ENCODE measurements around the gene CLPTM1L.

DNA sequence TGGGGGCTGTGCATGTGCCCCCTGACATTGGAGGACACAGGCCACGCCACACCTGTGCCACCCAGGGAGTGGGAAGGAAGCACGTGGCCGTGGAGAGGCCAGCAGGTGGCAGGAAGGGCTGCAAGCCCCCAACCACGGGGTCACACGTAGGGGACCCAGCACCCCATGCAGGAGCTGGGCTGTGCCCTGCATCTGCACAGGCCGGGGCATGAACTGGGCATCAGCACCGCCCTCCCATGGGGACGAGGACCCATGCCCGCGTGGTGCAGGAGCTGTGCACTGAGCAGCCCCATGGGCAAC, 13.8 kb upstream of the CLPTM1L start:
- TF ChIP-seq, protein P1, sequence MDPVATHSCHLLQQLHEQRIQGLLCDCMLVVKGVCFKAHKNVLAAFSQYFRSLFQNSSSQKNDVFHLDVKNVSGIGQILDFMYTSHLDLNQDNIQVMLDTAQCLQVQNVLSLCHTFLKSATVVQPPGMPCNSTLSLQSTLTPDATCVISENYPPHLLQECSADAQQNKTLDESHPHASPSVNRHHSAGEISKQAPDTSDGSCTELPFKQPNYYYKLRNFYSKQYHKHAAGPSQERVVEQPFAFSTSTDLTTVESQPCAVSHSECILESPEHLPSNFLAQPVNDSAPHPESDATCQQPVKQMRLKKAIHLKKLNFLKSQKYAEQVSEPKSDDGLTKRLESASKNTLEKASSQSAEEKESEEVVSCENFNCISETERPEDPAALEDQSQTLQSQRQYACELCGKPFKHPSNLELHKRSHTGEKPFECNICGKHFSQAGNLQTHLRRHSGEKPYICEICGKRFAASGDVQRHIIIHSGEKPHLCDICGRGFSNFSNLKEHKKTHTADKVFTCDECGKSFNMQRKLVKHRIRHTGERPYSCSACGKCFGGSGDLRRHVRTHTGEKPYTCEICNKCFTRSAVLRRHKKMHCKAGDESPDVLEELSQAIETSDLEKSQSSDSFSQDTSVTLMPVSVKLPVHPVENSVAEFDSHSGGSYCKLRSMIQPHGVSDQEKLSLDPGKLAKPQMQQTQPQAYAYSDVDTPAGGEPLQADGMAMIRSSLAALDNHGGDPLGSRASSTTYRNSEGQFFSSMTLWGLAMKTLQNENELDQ (tag by site-specific recombination; IDR thresholded peaks at IDR 0.05; ENCODE audit: low read depth) = no peak
- TF ChIP-seq ZNF623 (tag by site-specific recombination; IDR thresholded peaks at IDR 0.05) (no peak), ZBTB7A (tag by site-specific recombination; IDR thresholded peaks at IDR 0.05; ENCODE audit: low read depth) (no peak), ZNF510 (tag by site-specific recombination; IDR thresholded peaks at IDR 0.05; ENCODE audit: insufficient replicate concordance) (no peak), GLI4 (tag by site-specific recombination; IDR thresholded peaks at IDR 0.05) (no peak), ZNF366 (tag by site-specific recombination; conservative IDR thresholded peaks at IDR 0.05) (no peak), SP3 (tag by site-specific recombination; IDR thresholded peaks at IDR 0.05) (no peak), ZBTB8A (tag by site-specific recombination; IDR thresholded peaks at IDR 0.05) (no peak), ZNF544 (tag by site-specific recombination; IDR thresholded peaks at IDR 0.05) (no peak), ZNF792 (tag by site-specific recombination; IDR thresholded peaks at IDR 0.05) (no peak)
- TF ChIP-seq, protein P2, sequence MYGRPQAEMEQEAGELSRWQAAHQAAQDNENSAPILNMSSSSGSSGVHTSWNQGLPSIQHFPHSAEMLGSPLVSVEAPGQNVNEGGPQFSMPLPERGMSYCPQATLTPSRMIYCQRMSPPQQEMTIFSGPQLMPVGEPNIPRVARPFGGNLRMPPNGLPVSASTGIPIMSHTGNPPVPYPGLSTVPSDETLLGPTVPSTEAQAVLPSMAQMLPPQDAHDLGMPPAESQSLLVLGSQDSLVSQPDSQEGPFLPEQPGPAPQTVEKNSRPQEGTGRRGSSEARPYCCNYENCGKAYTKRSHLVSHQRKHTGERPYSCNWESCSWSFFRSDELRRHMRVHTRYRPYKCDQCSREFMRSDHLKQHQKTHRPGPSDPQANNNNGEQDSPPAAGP (tag by site-specific recombination; IDR thresholded peaks at IDR 0.05) = no peak
- TF ChIP-seq, protein P3, sequence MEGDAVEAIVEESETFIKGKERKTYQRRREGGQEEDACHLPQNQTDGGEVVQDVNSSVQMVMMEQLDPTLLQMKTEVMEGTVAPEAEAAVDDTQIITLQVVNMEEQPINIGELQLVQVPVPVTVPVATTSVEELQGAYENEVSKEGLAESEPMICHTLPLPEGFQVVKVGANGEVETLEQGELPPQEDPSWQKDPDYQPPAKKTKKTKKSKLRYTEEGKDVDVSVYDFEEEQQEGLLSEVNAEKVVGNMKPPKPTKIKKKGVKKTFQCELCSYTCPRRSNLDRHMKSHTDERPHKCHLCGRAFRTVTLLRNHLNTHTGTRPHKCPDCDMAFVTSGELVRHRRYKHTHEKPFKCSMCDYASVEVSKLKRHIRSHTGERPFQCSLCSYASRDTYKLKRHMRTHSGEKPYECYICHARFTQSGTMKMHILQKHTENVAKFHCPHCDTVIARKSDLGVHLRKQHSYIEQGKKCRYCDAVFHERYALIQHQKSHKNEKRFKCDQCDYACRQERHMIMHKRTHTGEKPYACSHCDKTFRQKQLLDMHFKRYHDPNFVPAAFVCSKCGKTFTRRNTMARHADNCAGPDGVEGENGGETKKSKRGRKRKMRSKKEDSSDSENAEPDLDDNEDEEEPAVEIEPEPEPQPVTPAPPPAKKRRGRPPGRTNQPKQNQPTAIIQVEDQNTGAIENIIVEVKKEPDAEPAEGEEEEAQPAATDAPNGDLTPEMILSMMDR (tag by site-specific recombination; IDR thresholded peaks at IDR 0.05) = no peak
- TF ChIP-seq, protein P4, sequence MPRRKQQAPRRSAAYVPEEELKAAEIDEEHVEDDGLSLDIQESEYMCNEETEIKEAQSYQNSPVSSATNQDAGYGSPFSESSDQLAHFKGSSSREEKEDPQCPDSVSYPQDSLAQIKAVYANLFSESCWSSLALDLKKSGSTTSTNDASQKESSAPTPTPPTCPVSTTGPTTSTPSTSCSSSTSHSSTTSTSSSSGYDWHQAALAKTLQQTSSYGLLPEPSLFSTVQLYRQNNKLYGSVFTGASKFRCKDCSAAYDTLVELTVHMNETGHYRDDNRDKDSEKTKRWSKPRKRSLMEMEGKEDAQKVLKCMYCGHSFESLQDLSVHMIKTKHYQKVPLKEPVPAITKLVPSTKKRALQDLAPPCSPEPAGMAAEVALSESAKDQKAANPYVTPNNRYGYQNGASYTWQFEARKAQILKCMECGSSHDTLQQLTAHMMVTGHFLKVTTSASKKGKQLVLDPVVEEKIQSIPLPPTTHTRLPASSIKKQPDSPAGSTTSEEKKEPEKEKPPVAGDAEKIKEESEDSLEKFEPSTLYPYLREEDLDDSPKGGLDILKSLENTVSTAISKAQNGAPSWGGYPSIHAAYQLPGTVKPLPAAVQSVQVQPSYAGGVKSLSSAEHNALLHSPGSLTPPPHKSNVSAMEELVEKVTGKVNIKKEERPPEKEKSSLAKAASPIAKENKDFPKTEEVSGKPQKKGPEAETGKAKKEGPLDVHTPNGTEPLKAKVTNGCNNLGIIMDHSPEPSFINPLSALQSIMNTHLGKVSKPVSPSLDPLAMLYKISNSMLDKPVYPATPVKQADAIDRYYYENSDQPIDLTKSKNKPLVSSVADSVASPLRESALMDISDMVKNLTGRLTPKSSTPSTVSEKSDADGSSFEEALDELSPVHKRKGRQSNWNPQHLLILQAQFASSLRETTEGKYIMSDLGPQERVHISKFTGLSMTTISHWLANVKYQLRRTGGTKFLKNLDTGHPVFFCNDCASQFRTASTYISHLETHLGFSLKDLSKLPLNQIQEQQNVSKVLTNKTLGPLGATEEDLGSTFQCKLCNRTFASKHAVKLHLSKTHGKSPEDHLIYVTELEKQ (tag by site-specific recombination; IDR thresholded peaks at IDR 0.05; ENCODE audit: borderline replicate concordance) = no peak

Data from HEK293 (cell line).